Hair follicular keratinocyte (primary cell): ENCODE data around the gene ARL17A. TPM values are rescaled to one million over a fixed set of nuclear protein-coding genes. Genes with fewer than 3 reads are reported as not detected.

Source experiments
- total RNA-seq: library from RNA; depleted of rRNA; stranded (reverse); fragments of >200 nt; gene quantifications from 2 replicates; pipeline ENCODE4 v1.2.3, GENCODE V29; 2015

Gene ARL17A
- 4.6 and 5.7 TPM in 2 replicates for total RNA-seq

GRCh38 chr17:46579083-46580075 is at the start of gene ARL17A:
TSS of gene ARL17A (minus strand) at chr17:46579691. CDS start at chr17:46576322, 3,369 bp downstream.

GRCh38 chr17:46590157-46591146 is 11.0 kb upstream of the ARL17A start, which contains the start of gene NSF:
TSS of gene NSF (plus strand) at chr17:46590669. CDS start at chr17:46590776, 107 bp downstream.

GRCh38 chr17:46512168-46512567 is 67.3 kb downstream of the ARL17A start, which contains the start of gene LRRC37A2:
TSS of gene LRRC37A2 (plus strand) at chr17:46512468. CDS start at chr17:46512713, 245 bp downstream.

Other genes with a start within 250 kb of the ARL17A start
- 8.0 and 13.9 TPM in 2 replicates for gene ARL17B, start 217.9 kb downstream of the ARL17A start, total RNA-seq
- 2.8 and 3.4 TPM in 2 replicates for gene LRRC37A2, start 67.2 kb downstream of the ARL17A start, total RNA-seq
- gene NSF, start 11.0 kb upstream of the ARL17A start, total RNA-seq: 11.0 and 14.3 TPM in 2 replicates
- 0.19 and 1.0 TPM in 2 replicates for gene WNT3, start 239.0 kb upstream of the ARL17A start, total RNA-seq